Keratinocyte (primary cell): ENCODE results near the gene KCNH6.

Source experiments
- EZH2 ChIP-seq: IDR thresholded peaks from one replicate; pipeline ENCODE4 v1.6.1; 2012; ENCODE audit warnings: inconsistent platforms, mild to moderate bottlenecking, low read length, moderate library complexity
- TF ChIP-seq, protein P1 (sequence below), 3 experiments: IDR thresholded peaks in 1 of 3; conservative IDR thresholded peaks in 1 of 3; optimal IDR thresholded peaks in 1 of 3; 2 replicates in 2 of 3; 3 replicates in 1 of 3; pipeline versions ENCODE3 to v1.5.1; 2011; ENCODE audit warnings: low read length in 3 of 3, mild to moderate bottlenecking in 3 of 3, moderate library complexity in 2 of 3, control low read depth in 1 of 3, inconsistent platforms in 1 of 3; ENCODE audit not compliant: insufficient read depth in 2 of 3; ENCODE audit errors: extremely low read depth in 1 of 3

DNA sequence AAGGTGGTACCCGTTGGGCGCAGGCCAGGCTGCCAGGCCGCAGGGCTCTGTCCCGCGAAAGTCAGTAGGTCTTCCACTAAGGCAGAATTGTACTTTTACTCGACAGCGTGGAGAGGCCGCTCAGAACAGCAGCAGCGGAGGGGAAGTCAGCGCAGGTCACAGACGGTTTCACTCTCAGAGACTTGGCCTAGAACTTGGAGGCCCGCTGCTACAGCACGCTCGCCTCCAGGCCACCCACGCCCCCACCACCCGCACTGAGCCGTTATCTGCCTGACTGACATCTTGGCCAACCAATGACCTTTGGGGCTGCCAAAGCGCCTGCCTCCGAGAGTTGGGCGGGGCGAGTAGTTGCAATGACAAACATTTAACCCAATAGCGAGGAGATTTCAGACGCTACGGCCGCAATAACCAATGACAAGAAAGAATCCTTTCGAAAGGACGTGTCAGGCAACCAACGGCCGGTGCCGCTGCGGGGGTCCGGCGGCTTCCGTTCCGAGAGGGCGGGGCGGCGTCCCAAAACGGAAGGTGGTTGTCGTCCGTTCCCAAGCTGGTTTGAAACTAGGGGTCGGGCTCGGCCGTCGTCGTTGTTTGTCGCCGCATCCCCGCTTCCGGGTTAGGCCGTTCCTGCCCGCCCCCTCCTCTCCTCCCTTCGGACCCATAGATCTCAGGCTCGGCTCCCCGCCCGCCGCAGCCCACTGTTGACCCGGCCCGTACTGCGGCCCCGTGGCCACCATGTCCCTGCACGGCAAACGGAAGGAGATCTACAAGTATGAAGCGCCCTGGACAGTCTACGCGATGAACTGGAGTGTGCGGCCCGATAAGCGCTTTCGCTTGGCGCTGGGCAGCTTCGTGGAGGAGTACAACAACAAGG lies 27.0 kb downstream of the KCNH6 start, which contains the start of gene DCAF7:
- TF ChIP-seq, protein P1, sequence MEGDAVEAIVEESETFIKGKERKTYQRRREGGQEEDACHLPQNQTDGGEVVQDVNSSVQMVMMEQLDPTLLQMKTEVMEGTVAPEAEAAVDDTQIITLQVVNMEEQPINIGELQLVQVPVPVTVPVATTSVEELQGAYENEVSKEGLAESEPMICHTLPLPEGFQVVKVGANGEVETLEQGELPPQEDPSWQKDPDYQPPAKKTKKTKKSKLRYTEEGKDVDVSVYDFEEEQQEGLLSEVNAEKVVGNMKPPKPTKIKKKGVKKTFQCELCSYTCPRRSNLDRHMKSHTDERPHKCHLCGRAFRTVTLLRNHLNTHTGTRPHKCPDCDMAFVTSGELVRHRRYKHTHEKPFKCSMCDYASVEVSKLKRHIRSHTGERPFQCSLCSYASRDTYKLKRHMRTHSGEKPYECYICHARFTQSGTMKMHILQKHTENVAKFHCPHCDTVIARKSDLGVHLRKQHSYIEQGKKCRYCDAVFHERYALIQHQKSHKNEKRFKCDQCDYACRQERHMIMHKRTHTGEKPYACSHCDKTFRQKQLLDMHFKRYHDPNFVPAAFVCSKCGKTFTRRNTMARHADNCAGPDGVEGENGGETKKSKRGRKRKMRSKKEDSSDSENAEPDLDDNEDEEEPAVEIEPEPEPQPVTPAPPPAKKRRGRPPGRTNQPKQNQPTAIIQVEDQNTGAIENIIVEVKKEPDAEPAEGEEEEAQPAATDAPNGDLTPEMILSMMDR (optimal IDR thresholded peaks at IDR 0.05 in 1 of 3, IDR thresholded peaks at IDR 0.05 in 1 of 3, conservative IDR thresholded peaks at IDR 0.05 in 1 of 3; ENCODE audit: extremely low read depth in 1 of 3, insufficient read depth in 2 of 3, low read length in 3 of 3), result no peak
- no peak for TF ChIP-seq EZH2
